Adrenal gland (tissue), 5 donors: ENCODE measurements around the gene SEMG1.

Experiments used
- POLR2A ChIP-seq, 2 donors: fragments of 450-650 bp; IDR thresholded peaks; one replicate each; pipeline ENCODE4 v1.6.1; 2017; ENCODE audit warnings: antibody characterized with exemption in 2 of 2, mild to moderate bottlenecking in 2 of 2, moderate library complexity in 1 of 2
- TF ChIP-seq, protein P1 (sequence below), 6 experiments: fragments of 450-650 bp in 4 of 6; fragments of 200-600 bp in 2 of 6; sonication (generic) in 1 of 6; IDR thresholded peaks; 1 replicate in 5 of 6; 2 replicates in 1 of 6; pipeline versions ENCODE4 v1.5.1 to v1.8.0; 2016 to 2021; ENCODE audit warnings: antibody characterized with exemption in 6 of 6, mild to moderate bottlenecking in 2 of 6, moderate library complexity in 1 of 6
- donor health status: DM: no; HTN: no; CAD: no.

GRCh38 chr20:45209924-45210323, 3.1 kb downstream of the SEMG1 start:
- TF ChIP-seq, protein P1, sequence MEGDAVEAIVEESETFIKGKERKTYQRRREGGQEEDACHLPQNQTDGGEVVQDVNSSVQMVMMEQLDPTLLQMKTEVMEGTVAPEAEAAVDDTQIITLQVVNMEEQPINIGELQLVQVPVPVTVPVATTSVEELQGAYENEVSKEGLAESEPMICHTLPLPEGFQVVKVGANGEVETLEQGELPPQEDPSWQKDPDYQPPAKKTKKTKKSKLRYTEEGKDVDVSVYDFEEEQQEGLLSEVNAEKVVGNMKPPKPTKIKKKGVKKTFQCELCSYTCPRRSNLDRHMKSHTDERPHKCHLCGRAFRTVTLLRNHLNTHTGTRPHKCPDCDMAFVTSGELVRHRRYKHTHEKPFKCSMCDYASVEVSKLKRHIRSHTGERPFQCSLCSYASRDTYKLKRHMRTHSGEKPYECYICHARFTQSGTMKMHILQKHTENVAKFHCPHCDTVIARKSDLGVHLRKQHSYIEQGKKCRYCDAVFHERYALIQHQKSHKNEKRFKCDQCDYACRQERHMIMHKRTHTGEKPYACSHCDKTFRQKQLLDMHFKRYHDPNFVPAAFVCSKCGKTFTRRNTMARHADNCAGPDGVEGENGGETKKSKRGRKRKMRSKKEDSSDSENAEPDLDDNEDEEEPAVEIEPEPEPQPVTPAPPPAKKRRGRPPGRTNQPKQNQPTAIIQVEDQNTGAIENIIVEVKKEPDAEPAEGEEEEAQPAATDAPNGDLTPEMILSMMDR (IDR thresholded peaks at IDR 0.05), result no peak
- TF ChIP-seq POLR2A (IDR thresholded peaks at IDR 0.05), result no peak
